ENCODE results near the gene PCSK4. TPM values are rescaled to one million over a fixed set of nuclear protein-coding genes. Genes with fewer than 3 reads are reported as not detected.
"Not testable (repeated sequence)": the region's sequence is repeated elsewhere in the genome, so short reads cannot be mapped to it uniquely, and the experiment has no call there.

The PCSK4 gene
- polyA plus RNA-seq, 1 experiment = 0.40 TPM

DNA sequence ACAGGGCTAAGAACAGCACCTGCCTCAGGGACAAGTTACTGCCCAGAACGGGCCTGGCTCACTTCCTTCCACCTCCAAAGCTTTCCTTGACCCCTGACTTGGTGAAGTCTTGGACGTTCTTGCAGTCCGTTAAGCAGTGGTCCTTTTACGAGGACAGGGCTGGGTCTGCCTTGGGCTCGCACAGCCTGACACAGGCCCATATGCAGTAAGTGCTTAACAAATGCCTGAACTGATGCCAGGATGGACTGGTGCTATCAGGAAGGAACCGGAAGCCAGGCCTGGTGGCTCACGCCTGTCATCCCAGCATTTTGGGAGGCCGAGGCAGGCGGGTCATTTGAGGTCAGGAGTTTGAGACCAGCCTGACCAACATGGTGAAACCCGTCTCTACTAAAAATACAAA is 31.9 kb upstream of the PCSK4 start:
- no peak overlapping the region for H3K27ac ChIP-seq (ENCODE audit: low read depth, low read length)
- H3K9me3 ChIP-seq (ENCODE audit: control insufficient read depth, insufficient read depth, low read length) = peaks cover 8% of the 10 kb centered on the region; the same call in 1 of the 2 replicates
- ChIA-PET POLR2A (no interaction called here), CTCF (no interaction called here)
- H3K27me3 ChIP-seq (ENCODE audit: control insufficient read depth, insufficient read depth, low read length) = peaks cover 33% of the 10 kb centered on the region
- DNase-seq (ENCODE audit: low read depth, low spot score) = no peak
- TF ChIP-seq, protein P1, sequence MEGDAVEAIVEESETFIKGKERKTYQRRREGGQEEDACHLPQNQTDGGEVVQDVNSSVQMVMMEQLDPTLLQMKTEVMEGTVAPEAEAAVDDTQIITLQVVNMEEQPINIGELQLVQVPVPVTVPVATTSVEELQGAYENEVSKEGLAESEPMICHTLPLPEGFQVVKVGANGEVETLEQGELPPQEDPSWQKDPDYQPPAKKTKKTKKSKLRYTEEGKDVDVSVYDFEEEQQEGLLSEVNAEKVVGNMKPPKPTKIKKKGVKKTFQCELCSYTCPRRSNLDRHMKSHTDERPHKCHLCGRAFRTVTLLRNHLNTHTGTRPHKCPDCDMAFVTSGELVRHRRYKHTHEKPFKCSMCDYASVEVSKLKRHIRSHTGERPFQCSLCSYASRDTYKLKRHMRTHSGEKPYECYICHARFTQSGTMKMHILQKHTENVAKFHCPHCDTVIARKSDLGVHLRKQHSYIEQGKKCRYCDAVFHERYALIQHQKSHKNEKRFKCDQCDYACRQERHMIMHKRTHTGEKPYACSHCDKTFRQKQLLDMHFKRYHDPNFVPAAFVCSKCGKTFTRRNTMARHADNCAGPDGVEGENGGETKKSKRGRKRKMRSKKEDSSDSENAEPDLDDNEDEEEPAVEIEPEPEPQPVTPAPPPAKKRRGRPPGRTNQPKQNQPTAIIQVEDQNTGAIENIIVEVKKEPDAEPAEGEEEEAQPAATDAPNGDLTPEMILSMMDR (IDR thresholded peaks at IDR 0.05; ENCODE audit: low read depth, low read length) = no peak
- H3K4me3 ChIP-seq (ENCODE audit: low read depth, low read length) = no peak overlapping the region

DNA sequence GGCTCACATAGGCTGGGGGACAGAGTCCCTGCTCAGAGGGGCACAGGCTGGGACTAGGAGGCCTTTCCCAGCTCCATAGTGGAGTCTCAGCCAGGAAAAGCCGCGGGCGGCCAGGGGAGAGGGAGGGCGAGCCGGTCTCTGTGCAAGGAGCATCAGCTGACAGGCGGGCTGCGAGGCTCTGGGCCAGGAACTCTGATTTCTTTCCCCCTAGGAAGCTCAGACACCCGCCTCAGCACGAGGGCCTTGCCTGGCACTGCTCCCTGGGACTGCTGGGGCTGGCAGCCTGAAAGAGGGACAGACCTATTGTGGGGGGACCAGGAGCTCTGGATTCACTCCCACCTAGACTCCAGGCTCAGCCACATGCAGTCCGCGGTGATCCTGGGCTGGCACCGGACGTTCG is 31.5 kb upstream of the PCSK4 start:
- no peak overlapping the region for H3K4me3 ChIP-seq (ENCODE audit: low read depth, low read length)
- H3K9me3 ChIP-seq (ENCODE audit: control insufficient read depth, insufficient read depth, low read length) = peaks cover 9% of the 10 kb centered on the region; the same call in 1 of the 2 replicates
- TF ChIP-seq, protein P1 (IDR thresholded peaks at IDR 0.05; ENCODE audit: low read depth, low read length) = no peak
- ChIA-PET CTCF (no interaction called here), POLR2A (no interaction called here)
- no peak for DNase-seq (ENCODE audit: low read depth, low spot score)
- H3K27ac ChIP-seq (ENCODE audit: low read depth, low read length) = no peak overlapping the region
- peaks cover 33% of the 10 kb centered on the region for H3K27me3 ChIP-seq (ENCODE audit: control insufficient read depth, insufficient read depth, low read length)

DNA sequence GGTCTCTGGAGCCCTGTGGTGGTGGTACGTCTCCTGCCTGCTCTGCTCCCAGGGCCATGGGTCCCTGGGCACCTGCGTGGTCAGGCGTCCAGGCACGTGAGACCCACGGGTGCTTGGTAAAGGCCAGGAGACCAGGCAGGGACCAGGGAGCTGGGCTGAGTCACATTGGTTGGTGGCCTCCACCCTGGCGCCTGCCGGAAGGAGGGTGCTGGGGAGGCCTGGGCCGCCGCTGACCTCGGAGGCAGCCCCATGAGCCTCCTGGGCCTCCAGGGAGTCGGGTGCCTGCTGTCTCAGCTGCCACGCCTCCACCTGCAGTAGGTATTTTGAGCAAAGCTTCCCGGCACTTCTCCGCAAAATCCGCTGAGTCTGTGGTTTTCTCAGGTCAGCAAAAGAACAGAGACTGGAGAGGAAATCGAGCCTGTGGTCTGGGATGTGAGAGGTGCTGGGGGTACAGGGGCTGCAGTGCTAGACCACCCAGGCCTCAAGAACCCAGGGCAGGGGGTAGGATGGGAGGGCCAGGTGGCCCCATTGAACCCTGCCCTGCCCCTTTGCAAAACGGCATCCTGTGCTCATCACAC is 30.1 kb upstream of the PCSK4 start:
- no peak for DNase-seq (ENCODE audit: low read depth, low spot score)
- ChIA-PET CTCF (no interaction called here), POLR2A (no interaction called here)
- peaks cover 12% of the 10 kb centered on the region for H3K9me3 ChIP-seq (ENCODE audit: control insufficient read depth, insufficient read depth, low read length)
- H3K4me3 ChIP-seq (ENCODE audit: low read depth, low read length) = no peak overlapping the region
- peaks cover 33% of the 10 kb centered on the region for H3K27me3 ChIP-seq (ENCODE audit: control insufficient read depth, insufficient read depth, low read length)
- H3K27ac ChIP-seq (ENCODE audit: low read depth, low read length) = no peak overlapping the region
- TF ChIP-seq, protein P1 (IDR thresholded peaks at IDR 0.05; ENCODE audit: low read depth, low read length) = no peak

DNA sequence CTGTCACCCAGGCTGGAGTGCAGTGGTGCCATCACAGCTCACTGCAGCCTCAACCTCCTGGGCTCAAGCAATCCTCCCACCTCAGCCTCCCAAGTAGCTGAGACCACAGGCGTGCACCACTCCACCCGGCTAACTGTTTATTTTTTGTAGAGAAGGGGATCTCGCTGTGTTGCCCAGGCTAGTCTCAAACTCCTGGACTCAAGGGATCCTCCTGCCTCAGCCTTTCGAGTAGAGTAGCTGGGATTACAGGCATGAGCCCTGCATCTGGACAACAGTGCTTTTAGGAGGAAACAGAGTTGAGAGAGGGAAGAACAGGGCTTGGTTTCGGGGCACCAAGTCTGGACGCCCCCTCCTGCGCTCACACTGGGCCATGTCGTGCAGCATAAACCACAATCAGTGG is 29.7 kb upstream of the PCSK4 start:
- H3K4me3 ChIP-seq (ENCODE audit: low read depth, low read length); H3K27ac ChIP-seq (ENCODE audit: low read depth, low read length); POLR2A ChIA-PET; DNase-seq (ENCODE audit: low read depth, low spot score): not testable (repeated sequence)
- CTCF ChIA-PET = interaction anchor here (0.5 to 0.6 kb wide), 2 partner anchors 16 to 276 kb away, joined by 3 to 9 read pairs; no protein-coding TSS in a partner anchor
- Histone ChIP-seq H3K9me3 (ENCODE audit: control insufficient read depth, insufficient read depth, low read length) (peaks cover 12% of the 10 kb centered on the region), H3K27me3 (ENCODE audit: control insufficient read depth, insufficient read depth, low read length) (peaks cover 32% of the 10 kb centered on the region)

DNA sequence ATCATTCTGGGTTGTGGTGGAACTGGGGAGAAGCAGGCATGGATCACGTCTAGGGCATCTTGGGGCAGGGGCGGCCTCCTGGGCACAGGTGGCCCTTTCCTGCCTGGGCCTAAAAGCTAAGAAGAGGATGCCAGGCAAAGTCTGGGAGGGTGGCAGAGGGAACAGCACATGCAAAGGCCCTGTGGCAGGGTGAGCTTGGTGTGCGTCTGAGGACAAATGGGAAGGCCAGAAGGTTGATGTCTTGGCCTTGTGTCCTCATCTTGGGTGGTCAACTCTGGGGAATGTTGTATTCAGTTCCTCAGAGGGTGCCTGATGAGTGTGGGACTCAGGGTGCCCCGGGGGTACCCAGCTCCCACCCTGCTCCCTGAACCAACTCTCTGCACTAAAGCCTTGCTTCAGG is 28.3 kb upstream of the PCSK4 start:
- TF ChIP-seq, protein P1 (IDR thresholded peaks at IDR 0.05; ENCODE audit: low read depth, low read length) = no peak
- POLR2A ChIA-PET = no interaction called here
- peaks cover 25% of the 10 kb centered on the region for H3K27me3 ChIP-seq (ENCODE audit: control insufficient read depth, insufficient read depth, low read length)
- CTCF ChIA-PET = interaction anchor here (0.9 kb wide), 1 partner anchor 28 kb away, joined by 4 read pairs; no protein-coding TSS in a partner anchor
- no peak overlapping the region for H3K4me3 ChIP-seq (ENCODE audit: low read depth, low read length)
- no peak for DNase-seq (ENCODE audit: low read depth, low spot score)
- no peak overlapping the region for H3K27ac ChIP-seq (ENCODE audit: low read depth, low read length)
- H3K9me3 ChIP-seq (ENCODE audit: control insufficient read depth, insufficient read depth, low read length) = peaks cover 12% of the 10 kb centered on the region
